COLO668 (cell line): ENCODE results near the gene KANSL1.

Source experiments
- DNase-seq: peaks from one replicate; lab custom pipeline; 2025; ENCODE audit not compliant: unreplicated experiment; lab: John Stamatoyannopoulos, UW

KANSL1 gene

DNA sequence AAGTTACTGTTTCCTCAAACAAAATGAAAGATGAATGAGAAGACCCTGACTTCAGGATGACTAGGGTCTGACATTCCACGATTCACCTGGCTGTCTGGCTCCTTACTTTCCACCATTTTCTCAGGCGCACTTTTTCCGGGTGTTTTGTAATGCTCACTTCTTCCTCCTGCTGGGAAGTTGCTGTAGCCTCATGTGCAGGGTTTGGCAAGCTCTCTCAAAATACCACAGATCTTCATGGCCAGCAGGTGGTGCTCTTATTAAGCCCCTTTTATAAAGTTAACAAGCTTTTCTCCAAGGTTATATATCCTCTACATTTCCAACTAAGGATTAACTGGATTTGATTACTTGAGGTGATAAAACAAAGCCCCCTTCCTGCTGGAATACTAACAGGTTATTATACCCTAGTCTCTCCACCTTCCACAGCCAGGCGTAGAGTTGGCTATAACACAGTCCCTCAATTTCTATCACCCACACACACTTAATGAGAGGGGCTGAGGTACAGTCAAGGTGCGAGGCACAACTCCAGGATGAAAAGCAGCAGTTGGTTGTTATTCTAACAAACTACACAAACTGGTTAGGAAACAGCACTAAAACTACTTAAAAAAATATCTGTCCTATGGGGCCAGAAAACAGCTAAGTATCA lies 148.8 kb downstream of the KANSL1 start:
- peak; percentile 45 for DNase-seq

- no peak for DNase-seq
Measured at GRCh38 chr17:46043606-46044005, 149.6 kb downstream of the KANSL1 start.

DNA sequence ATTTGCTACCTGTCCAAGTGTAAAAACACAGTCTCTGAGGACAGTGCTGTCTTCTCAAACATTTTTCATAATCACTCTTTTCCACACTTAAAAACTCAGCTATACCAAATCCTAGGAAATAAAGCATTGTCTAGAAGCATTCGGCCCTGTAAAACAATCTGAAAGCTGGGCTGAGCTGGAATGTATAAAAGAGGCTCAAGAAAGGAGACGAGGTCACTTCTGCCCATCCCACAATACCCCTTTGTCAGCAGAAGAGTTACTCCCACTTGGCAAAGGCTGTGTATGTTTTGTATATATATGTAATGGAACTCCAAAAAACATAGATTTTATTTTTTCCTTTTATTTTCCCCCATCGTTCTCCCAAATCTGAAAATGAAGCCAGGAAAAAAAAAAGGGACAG lies 150.3 kb downstream of the KANSL1 start:
- no peak for DNase-seq

- DNase-seq: no peak
Measured at GRCh38 chr17:46042246-46042645, 151.0 kb downstream of the KANSL1 start.

- no peak for DNase-seq
Measured at GRCh38 chr17:46039592-46040186, 153.5 kb downstream of the KANSL1 start.

- DNase-seq: no peak
Measured at GRCh38 chr17:46038937-46039336, 154.3 kb downstream of the KANSL1 start.

- no peak for DNase-seq
Measured at GRCh38 chr17:46038414-46038813, 154.8 kb downstream of the KANSL1 start.

- DNase-seq: no peak
Measured at GRCh38 chr17:46037722-46038255, 155.4 kb downstream of the KANSL1 start.

- no peak for DNase-seq
Measured at GRCh38 chr17:46036491-46036890, 156.7 kb downstream of the KANSL1 start.

GRCh38 chr17:46035112-46035818 lies 158.0 kb downstream of the KANSL1 start:
- DNase-seq: peak; percentile 10

GRCh38 chr17:46033392-46033791 lies 159.8 kb downstream of the KANSL1 start:
- no peak for DNase-seq

GRCh38 chr17:46032909-46033308 lies 160.3 kb downstream of the KANSL1 start:
- DNase-seq: no peak

DNA sequence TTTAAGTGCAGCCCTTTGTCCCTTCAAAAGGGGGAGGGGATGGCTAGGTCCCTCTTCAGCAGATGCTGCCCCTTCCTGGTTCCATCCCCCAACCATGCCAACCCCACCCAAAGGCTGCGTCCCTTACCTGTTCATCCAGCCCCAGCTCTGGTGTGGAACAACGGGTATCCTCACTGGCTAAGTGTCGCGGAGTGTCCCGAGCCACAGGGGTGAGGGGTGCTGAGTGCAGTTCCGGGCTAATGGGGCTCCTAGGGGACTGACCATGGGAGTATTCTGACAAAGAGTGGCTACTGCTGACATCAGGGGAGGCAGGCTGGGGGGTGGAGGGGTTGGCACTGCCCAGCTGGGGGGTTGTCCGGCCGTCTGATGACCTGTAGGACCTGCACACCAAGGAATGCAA lies 161.3 kb downstream of the KANSL1 start:
- DNase-seq: no peak

- DNase-seq: no peak
Measured at GRCh38 chr17:46031440-46031839, 161.8 kb downstream of the KANSL1 start.

GRCh38 chr17:46030752-46031151 lies 162.5 kb downstream of the KANSL1 start:
- no peak for DNase-seq

DNA sequence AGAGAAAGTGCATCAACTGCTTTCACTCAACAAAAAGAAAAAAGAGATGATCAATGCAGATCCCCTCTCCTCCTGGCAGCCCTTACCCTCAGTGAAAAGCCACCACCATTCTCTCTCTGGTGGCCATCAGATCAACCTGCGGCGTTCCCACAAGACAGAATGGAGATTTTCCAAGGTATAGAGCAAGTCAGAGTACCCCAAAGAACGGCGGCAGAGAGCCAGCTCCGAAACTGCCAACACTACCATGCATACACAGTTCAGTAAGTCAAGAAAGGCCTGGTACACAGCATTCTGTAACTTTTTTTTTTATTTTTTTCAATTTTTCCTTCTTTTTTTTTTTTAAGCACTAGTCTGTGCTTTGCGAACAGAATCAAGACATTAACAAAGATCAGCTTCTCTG lies 163.6 kb downstream of the KANSL1 start:
- DNase-seq: no peak

DNA sequence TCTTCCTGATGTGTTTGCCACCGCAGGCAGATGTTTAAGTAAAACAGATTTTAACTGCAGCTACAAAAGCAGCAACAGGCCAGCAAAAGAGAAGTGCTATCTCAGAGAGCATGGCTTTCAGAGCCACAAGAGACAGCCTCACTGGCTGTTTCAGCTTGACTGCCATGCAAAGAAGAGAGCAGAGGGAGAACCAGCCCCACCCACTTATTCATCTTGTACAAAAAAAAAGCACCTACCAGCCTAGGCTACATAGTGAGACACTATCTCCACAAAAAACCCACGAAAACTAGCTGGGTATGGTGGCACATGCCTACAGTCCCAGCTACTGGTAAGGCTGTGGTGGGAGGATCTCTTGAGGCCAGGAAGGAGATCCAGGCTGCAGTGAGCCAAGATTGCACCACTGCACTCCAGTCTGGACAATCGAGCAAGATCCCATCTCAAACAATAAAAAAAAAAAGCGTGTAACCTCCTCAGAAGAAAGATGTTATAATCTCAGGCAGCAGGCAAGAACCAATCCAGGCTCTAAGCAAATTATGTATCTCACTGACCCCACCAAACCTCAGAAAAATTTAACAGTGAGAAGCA lies 164.2 kb downstream of the KANSL1 start:
- no peak for DNase-seq

- no peak for DNase-seq
Measured at GRCh38 chr17:46028374-46028773, 164.9 kb downstream of the KANSL1 start.

DNA sequence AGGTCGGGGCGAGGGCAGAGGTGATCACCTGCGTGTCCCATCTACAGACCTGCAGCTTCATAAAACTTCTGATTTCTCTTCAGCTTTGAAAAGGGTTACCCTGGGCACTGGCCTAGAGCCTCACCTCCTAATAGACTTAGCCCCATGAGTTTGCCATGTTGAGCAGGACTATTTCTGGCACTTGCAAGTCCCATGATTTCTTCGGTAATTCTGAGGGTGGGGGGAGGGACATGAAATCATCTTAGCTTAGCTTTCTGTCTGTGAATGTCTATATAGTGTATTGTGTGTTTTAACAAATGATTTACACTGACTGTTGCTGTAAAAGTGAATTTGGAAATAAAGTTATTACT lies 165.3 kb downstream of the KANSL1 start:
- DNase-seq: no peak

GRCh38 chr17:46027048-46027975 lies 165.9 kb downstream of the KANSL1 start:
- no peak for DNase-seq
